ENCODE measurements around the gene NGFR. TPM values are rescaled to one million over a fixed set of nuclear protein-coding genes. Genes with fewer than 3 reads are reported as not detected.
"Not testable (repeated sequence)": the region's sequence is repeated elsewhere in the genome, so short reads cannot be mapped to it uniquely, and the experiment has no call there.

Gene NGFR
- total RNA-seq, 1 donor from 2014 or later: 20.4 TPM

- Histone ChIP-seq H3K27ac (ENCODE audit: low read depth, low read length) (no peak overlapping the region), H3K9ac (ENCODE audit: low read depth in 1 of 3, low read length in 3 of 3) (no peak overlapping the region), H3K4me1 (ENCODE audit: control insufficient read depth in 3 of 3, insufficient read depth in 3 of 3, low read length in 3 of 3) (peaks cover 3 to 14% (median 3%) of the 10 kb centered on the region in 3 donors), H3K27me3 (ENCODE audit: control insufficient read depth in 3 of 3, insufficient read depth in 3 of 3, low read length in 3 of 3) (peaks cover 0 to 13% (median 2%) of the 10 kb centered on the region in 3 donors), H3K9me3 (ENCODE audit: control insufficient read depth in 3 of 3, low read length in 3 of 3) (no peaks in the 10 kb centered on the region), H3K4me3 (ENCODE audit: low read length in 3 of 3) (no peak overlapping the region), H3K36me3 (ENCODE audit: control insufficient read depth in 3 of 3, insufficient read depth in 3 of 3, low read length in 3 of 3) (no peaks in the 10 kb centered on the region)
These were observed 54.2 kb downstream of the NGFR start for GRCh38 chr17:49549311-49549605.

DNA sequence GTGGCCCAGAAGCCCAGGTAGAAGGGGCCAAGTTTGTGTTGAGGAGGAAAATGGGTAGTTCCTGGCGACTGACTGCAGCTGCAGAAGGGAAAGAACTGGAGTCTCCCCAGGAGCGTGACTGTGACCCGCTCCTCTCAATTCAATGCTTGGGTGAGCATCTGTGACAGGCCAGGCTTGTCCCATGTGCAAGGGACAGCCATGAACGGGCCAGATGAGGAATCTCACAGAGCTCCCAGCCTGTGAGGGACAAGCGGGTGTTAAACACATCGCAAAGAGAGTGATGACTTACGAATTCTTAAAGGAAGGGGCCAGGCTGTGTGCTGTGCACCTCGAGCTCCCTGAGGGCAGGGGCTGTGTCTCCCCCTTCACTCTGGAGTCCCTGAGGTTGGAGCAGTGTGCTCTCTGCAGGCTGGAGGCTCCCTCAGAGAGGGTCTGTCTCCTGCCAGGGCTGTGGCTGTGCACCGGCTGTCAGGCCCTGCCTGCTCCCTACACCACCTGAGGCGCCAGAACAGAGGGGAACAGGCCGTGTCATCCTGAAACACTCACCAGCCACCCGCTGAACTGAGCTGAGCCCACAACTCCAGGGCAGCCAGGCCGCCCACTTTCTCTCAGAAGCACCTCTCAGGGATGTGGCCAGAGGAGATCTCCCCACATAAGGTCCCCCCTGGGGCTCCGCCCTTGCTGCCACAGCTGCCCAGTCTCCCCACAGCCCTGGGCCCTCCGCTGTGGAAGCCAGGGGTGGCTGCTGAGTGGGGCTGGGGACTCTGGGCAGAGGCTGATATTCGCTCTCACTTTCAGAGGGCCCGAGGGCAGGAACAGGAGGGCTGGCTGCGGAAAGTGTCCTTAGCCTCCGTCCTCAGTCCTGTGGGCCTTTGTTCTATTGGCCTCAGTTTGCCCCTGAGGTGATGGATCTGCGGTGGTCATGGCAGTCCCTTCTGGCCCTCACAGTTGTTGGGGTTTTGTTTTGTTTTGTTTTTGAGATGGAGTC is 54.9 kb downstream of the NGFR start:
- H3K9ac ChIP-seq (ENCODE audit: low read depth in 1 of 3, low read length in 3 of 3): no peak overlapping the region
- H3K27ac ChIP-seq (ENCODE audit: low read depth, low read length): no peak overlapping the region
- peaks cover 0 to 13% (median 2%) of the 10 kb centered on the region in 3 donors for H3K27me3 ChIP-seq (ENCODE audit: control insufficient read depth in 3 of 3, insufficient read depth in 3 of 3, low read length in 3 of 3)
- no peaks in the 10 kb centered on the region for H3K36me3 ChIP-seq (ENCODE audit: control insufficient read depth in 3 of 3, insufficient read depth in 3 of 3, low read length in 3 of 3)
- no peaks in the 10 kb centered on the region for H3K9me3 ChIP-seq (ENCODE audit: control insufficient read depth in 3 of 3, low read length in 3 of 3)
- H3K4me3 ChIP-seq (ENCODE audit: low read length in 3 of 3): no peak overlapping the region
- H3K4me1 ChIP-seq (ENCODE audit: control insufficient read depth in 3 of 3, insufficient read depth in 3 of 3, low read length in 3 of 3): peaks cover 3 to 14% (median 3%) of the 10 kb centered on the region in 3 donors

DNA sequence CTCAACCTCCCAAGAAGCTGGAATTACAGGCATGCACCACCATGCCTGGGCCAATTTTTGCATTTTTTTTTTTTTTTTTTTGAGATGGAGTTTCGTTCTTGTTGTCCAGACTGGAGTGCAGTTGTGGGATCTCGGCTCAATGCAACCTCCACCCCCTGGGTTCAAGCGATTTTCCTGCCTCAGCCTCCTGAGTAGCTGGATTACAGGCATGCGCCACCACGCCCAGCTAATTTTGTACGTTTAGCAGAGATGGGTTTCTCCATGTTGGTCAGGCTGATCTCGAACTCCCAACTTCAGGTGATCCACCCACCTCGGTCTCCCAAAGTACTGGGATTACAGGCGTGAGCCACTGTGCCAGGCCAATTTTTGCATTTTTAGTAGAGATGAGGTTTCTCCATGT is 55.7 kb downstream of the NGFR start:
- not testable (repeated sequence) for H3K9ac ChIP-seq (ENCODE audit: low read depth in 1 of 3, low read length in 3 of 3); H3K36me3 ChIP-seq (ENCODE audit: control insufficient read depth in 3 of 3, insufficient read depth in 3 of 3, low read length in 3 of 3); H3K4me3 ChIP-seq (ENCODE audit: low read length in 3 of 3); H3K27ac ChIP-seq (ENCODE audit: low read depth, low read length); H3K9me3 ChIP-seq (ENCODE audit: control insufficient read depth in 3 of 3, low read length in 3 of 3)
- Histone ChIP-seq H3K27me3 (ENCODE audit: control insufficient read depth in 3 of 3, insufficient read depth in 3 of 3, low read length in 3 of 3) (peaks cover 0 to 13% (median 2%) of the 10 kb centered on the region in 3 donors), H3K4me1 (ENCODE audit: control insufficient read depth in 3 of 3, insufficient read depth in 3 of 3, low read length in 3 of 3) (peaks cover 3 to 14% (median 3%) of the 10 kb centered on the region in 3 donors)

DNA sequence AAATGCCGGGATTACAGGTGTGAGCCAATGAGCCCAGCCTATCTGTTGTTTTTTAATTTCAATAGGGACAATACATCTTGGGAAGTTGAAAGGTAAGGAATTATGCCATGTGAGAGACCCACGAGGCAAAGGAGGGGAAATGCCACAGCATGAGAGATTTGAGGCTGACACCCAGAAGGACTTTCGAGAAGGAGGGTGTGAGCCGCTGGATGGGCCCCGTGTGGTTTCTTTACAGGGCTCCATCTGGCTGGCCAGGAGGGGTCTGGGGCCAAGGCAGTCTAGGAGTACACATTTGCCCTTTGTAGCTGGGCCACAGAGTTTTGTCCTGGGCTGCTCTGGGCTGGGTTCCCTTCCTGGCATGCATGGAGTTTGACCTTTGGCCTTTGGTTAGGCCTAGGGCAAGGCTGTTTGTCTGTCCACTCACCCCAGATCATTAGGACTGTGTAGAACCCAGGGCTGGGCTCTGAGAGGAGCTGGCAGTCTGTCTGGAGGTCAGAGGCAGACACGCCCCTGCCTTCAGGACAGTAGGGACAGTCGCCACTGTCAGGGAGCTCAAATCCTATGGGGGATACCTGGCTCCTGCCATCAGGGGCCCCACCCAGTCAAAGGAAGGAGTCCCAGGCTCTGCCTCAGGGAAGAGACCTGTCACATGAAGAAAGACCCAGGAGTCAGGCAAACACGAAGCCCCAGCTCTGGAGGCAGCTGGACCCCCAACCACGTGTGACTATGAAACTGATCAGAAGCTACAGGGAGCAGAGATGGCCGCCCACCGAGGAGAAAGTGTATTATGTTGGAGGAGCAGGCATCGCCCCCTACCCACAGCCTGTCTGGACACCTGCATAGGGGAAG is 56.4 kb downstream of the NGFR start:
- Histone ChIP-seq H3K4me1 (ENCODE audit: control insufficient read depth in 3 of 3, insufficient read depth in 3 of 3, low read length in 3 of 3) (peaks cover 8 to 18% (median 9%) of the 10 kb centered on the region in 3 donors), H3K4me3 (ENCODE audit: low read length in 3 of 3) (no peak overlapping the region), H3K27me3 (ENCODE audit: control insufficient read depth in 3 of 3, insufficient read depth in 3 of 3, low read length in 3 of 3) (peaks cover 0 to 18% (median 2%) of the 10 kb centered on the region in 3 donors), H3K36me3 (ENCODE audit: control insufficient read depth in 3 of 3, insufficient read depth in 3 of 3, low read length in 3 of 3) (no peaks in the 10 kb centered on the region), H3K9me3 (ENCODE audit: control insufficient read depth in 3 of 3, low read length in 3 of 3) (no peaks in the 10 kb centered on the region), H3K27ac (ENCODE audit: low read depth, low read length) (no peak overlapping the region), H3K9ac (ENCODE audit: low read depth in 1 of 3, low read length in 3 of 3) (no peak overlapping the region)

DNA sequence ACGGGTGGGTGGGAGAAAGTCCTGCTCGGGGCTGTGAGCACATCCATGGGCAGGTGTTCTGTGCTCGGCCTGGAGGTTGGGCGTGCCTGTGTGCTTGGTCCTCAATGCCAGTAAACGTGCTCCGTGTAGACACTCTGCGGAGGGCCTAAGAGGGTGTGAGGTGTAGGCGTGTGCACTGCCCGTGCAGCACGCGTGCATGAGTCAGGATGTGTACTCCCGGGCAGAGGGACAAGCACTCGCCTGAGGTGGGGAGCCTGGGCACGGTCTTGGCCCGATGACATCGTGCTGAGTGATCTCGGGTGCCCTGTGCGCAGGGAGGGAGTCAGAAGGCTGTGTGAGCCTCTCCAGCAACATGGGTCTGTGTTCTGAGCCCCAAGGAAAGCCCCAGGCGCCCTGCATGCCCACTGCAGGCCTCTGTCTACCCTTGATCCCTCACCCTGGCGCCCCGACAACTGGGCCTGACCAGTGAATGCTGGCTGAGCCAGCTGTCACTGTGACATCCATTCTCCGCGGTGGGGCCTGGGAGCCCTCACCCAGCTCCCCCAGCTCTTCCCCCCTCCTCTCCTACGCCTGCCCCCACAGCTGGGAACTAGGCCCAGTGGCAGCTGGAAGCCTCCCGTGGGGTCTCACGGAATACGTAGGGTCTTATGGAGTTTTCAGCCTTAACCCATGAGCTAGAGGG is 57.1 kb downstream of the NGFR start:
- H3K9me3 ChIP-seq (ENCODE audit: control insufficient read depth in 3 of 3, low read length in 3 of 3): no peaks in the 10 kb centered on the region
- H3K27me3 ChIP-seq (ENCODE audit: control insufficient read depth in 3 of 3, insufficient read depth in 3 of 3, low read length in 3 of 3): peaks cover 0 to 14% (median 1%) of the 10 kb centered on the region in 3 donors
- no peak overlapping the region for H3K27ac ChIP-seq (ENCODE audit: low read depth, low read length)
- H3K4me1 ChIP-seq (ENCODE audit: control insufficient read depth in 3 of 3, insufficient read depth in 3 of 3, low read length in 3 of 3): peaks cover 8 to 15% (median 9%) of the 10 kb centered on the region in 3 donors
- H3K36me3 ChIP-seq (ENCODE audit: control insufficient read depth in 3 of 3, insufficient read depth in 3 of 3, low read length in 3 of 3): no peaks in the 10 kb centered on the region
- H3K9ac ChIP-seq (ENCODE audit: low read depth in 1 of 3, low read length in 3 of 3): no peak overlapping the region
- no peak overlapping the region for H3K4me3 ChIP-seq (ENCODE audit: low read length in 3 of 3)

DNA sequence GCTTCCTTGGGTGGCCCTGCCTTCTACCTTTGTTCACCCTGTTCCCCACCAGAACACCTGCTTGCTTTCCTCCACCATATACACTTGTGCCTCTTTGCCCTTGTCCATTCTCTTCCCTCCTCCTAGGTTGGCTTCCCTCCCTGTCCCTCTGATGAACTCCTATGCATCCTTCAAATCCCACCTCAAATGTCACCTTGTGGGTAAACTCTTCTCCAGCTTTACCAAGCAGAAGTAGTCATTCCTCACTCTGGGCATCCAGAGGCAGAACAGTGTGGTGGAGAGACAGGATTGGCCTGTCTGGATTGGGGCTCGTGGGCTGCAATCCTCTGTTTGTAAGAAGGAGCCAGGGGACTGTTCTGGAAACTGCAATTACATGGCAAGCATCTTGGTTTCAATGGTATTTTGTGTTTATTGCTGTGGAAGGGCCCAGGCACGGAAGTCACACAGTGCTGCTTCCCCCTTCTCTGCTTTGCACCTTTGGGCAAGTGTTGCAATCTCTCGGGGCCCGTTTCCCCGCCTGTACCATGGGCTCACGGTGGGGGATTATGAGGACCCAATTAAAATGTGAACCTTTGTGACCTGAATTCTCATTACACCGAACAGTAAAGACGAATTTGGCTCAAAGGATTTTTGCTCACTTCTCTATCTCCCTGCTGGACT is 58.7 kb downstream of the NGFR start:
- Histone ChIP-seq H3K27ac (ENCODE audit: low read depth, low read length) (no peak overlapping the region), H3K4me1 (ENCODE audit: control insufficient read depth in 3 of 3, insufficient read depth in 3 of 3, low read length in 3 of 3) (peaks cover 4 to 7% (median 6%) of the 10 kb centered on the region in 3 donors), H3K36me3 (ENCODE audit: control insufficient read depth in 3 of 3, insufficient read depth in 3 of 3, low read length in 3 of 3) (no peaks in the 10 kb centered on the region)

DNA sequence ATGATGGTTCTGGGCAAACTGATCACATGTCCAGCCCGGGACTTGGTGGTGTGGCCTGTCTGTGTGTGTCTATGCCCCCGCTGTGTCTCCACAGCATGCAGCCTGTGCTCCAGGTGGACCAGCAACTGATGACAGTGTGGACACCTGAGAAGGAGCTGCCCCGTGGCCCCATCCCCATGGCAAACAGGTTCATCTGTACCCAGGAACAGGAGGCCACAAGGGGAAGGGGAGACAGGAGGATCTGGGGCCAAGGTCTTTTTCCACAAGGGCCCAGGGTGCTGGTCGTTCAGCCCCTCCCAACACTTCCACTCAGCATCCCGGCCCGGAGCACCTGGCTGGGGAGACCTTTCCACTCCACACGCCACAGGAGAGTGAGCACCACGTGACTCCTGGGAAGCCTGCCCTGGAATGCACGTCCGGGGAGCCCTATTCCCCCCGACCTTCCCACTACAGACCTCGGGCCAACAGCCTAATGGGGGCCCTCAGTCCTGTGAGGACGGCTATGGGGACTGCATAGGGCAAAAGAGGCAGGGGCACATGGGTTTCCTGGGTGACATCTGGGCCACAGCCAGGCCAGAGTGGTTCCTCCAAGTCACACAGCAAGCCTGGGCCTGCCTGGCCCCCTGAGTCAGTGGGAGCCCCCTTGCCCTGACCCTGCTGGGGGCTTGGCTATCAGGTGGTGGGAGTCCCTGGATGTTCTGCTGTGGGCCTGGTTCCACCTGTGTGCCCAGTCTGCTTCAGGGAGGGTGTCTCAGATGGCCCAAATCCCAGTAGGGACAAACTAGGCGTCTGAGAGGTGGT is 59.8 kb downstream of the NGFR start:
- H3K4me1 ChIP-seq (ENCODE audit: control insufficient read depth in 3 of 3, insufficient read depth in 3 of 3, low read length in 3 of 3): peaks cover 4 to 7% (median 6%) of the 10 kb centered on the region in 3 donors
- no peak overlapping the region for H3K4me3 ChIP-seq (ENCODE audit: low read length in 3 of 3)
- H3K27ac ChIP-seq (ENCODE audit: low read depth, low read length): no peak overlapping the region
- no peaks in the 10 kb centered on the region for H3K9me3 ChIP-seq (ENCODE audit: control insufficient read depth in 3 of 3, low read length in 3 of 3)
- no peak overlapping the region for H3K9ac ChIP-seq (ENCODE audit: low read depth in 1 of 3, low read length in 3 of 3)
- no peaks in the 10 kb centered on the region for H3K36me3 ChIP-seq (ENCODE audit: control insufficient read depth in 3 of 3, insufficient read depth in 3 of 3, low read length in 3 of 3)
- peaks cover 0 to 13% (median 4%) of the 10 kb centered on the region in 3 donors for H3K27me3 ChIP-seq (ENCODE audit: control insufficient read depth in 3 of 3, insufficient read depth in 3 of 3, low read length in 3 of 3)

More for the DNA sequence above, 58.7 kb downstream of the NGFR start:
- H3K4me3 ChIP-seq (ENCODE audit: low read length in 3 of 3): no peak overlapping the region
- H3K9me3 ChIP-seq (ENCODE audit: control insufficient read depth in 3 of 3, low read length in 3 of 3): no peaks in the 10 kb centered on the region
- H3K9ac ChIP-seq (ENCODE audit: low read depth in 1 of 3, low read length in 3 of 3): no peak overlapping the region
- H3K27me3 ChIP-seq (ENCODE audit: control insufficient read depth in 3 of 3, insufficient read depth in 3 of 3, low read length in 3 of 3): peaks cover 0 to 13% (median 4%) of the 10 kb centered on the region in 3 donors

GRCh38 chr17:49555495-49556222 is 60.6 kb downstream of the NGFR start:
- Histone ChIP-seq H3K9me3 (ENCODE audit: control insufficient read depth in 3 of 3, low read length in 3 of 3) (no peaks in the 10 kb centered on the region), H3K27me3 (ENCODE audit: control insufficient read depth in 3 of 3, insufficient read depth in 3 of 3, low read length in 3 of 3) (peaks cover 0 to 13% (median 4%) of the 10 kb centered on the region in 3 donors), H3K4me1 (ENCODE audit: control insufficient read depth in 3 of 3, insufficient read depth in 3 of 3, low read length in 3 of 3) (peaks cover 4 to 7% (median 6%) of the 10 kb centered on the region in 3 donors), H3K27ac (ENCODE audit: low read depth, low read length) (no peak overlapping the region), H3K4me3 (ENCODE audit: low read length in 3 of 3) (peak overlapping the region in 1 of 3 donors; percentile 54), H3K36me3 (ENCODE audit: control insufficient read depth in 3 of 3, insufficient read depth in 3 of 3, low read length in 3 of 3) (no peaks in the 10 kb centered on the region), H3K9ac (ENCODE audit: low read depth in 1 of 3, low read length in 3 of 3) (no peak overlapping the region)
